Liver (tissue), 3 donors: ENCODE measurements around the gene SYNM.

Experiments used
- HNF4A ChIP-seq, 2 donors: conservative IDR thresholded peaks; 2 replicates each; pipeline ENCODE4 v1.6.1; 2016; ENCODE audit warnings: antibody characterized with exemption in 2 of 2, mild to moderate bottlenecking in 2 of 2
- HNF4G ChIP-seq: IDR thresholded peaks from 2 replicates; pipeline ENCODE4 v1.6.1; 2016; ENCODE audit warnings: antibody characterized with exemption
- TF ChIP-seq, protein P1 (sequence below): fragments of 150-350 bp; IDR thresholded peaks from 2 replicates; pipeline ENCODE4 v1.5.1; 2017; ENCODE audit warnings: improper control_type of control experiment, low read depth, low read length; ENCODE audit not compliant: missing input control
- TF ChIP-seq, protein P2 (sequence below): IDR thresholded peaks from 2 replicates; pipeline ENCODE4 v1.6.1; 2016; ENCODE audit warnings: antibody characterized with exemption
- donor health status: healthy.
- donor health status: healthy.

DNA sequence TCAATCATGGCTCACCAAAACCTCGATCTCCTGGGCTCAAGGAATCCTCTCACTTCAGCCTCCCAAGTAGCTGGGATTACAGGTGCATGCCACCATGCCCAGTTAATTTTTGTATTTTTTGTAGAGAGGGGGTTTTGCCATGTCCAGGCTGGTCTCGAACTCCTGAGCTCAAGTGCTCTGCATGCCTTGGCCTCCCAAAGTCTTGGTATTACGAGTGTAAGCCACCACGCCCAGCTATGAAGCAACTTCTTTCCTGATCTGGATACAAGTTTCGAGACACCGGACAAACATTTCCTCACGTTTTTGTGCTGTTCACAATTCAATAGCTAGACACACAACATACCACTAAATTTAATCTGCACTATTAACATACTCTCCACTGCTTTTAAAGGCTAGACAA is 3.4 kb upstream of the SYNM start:
- TF ChIP-seq, protein P1, sequence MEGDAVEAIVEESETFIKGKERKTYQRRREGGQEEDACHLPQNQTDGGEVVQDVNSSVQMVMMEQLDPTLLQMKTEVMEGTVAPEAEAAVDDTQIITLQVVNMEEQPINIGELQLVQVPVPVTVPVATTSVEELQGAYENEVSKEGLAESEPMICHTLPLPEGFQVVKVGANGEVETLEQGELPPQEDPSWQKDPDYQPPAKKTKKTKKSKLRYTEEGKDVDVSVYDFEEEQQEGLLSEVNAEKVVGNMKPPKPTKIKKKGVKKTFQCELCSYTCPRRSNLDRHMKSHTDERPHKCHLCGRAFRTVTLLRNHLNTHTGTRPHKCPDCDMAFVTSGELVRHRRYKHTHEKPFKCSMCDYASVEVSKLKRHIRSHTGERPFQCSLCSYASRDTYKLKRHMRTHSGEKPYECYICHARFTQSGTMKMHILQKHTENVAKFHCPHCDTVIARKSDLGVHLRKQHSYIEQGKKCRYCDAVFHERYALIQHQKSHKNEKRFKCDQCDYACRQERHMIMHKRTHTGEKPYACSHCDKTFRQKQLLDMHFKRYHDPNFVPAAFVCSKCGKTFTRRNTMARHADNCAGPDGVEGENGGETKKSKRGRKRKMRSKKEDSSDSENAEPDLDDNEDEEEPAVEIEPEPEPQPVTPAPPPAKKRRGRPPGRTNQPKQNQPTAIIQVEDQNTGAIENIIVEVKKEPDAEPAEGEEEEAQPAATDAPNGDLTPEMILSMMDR = no peak
- TF ChIP-seq, protein P2, sequence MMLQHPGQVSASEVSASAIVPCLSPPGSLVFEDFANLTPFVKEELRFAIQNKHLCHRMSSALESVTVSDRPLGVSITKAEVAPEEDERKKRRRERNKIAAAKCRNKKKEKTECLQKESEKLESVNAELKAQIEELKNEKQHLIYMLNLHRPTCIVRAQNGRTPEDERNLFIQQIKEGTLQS = no peak
- TF ChIP-seq HNF4G (no peak), HNF4A (conservative IDR thresholded peaks at IDR 0.05) (no peak)
